SU-DHL-6 (cell line): ENCODE results near the gene SAXO1.

Experiments
- CTCF ChIP-seq: fragments of 200-600 bp; sonication (generic); IDR thresholded peaks from one replicate; pipeline ENCODE4 v1.5.1; 2017; ENCODE audit warnings: antibody characterized with exemption, mild to moderate bottlenecking, low read length, moderate library complexity; ENCODE audit not compliant: insufficient read depth, poor library complexity, severe bottlenecking
- EZH2phosphoT487 ChIP-seq: fragments of 200-600 bp; sonication (generic), shearing (Covaris generic); conservative IDR thresholded peaks from 2 replicates; pipeline ENCODE4 v1.6.1; 2018; ENCODE audit warnings: mild to moderate bottlenecking, antibody characterized with exemption, low read length, moderate library complexity, mixed read lengths

DNA sequence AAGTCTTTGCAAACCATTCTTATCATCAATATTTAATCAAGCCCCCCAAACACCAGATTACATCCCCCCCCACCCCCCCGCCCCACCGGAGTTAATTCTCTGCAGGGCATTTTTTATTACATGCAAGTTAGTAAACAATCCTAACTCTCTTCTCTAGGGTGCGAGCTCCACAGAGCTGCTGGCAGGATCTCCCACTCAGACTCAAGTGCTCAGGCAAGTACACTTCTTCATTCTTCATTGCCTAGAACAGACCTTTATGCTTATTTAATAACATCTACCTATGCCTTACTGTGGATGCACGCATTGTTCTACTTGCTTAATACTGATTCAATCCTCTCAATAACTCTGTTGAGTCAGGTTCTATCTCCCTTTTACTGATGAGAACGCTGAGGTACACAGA lies 9.9 kb downstream of the SAXO1 start:
- TF ChIP-seq CTCF (no peak), EZH2phosphoT487 (no peak)
